COR-L47 (cell line): Measurements from ENCODE around the gene SGSH.

Experiments
- DNase-seq: peaks from one replicate; lab custom pipeline; 2025; lab: John Stamatoyannopoulos, UW

The SGSH gene

GRCh38 chr17:80183581-80184422 lies 36.3 kb downstream of the SGSH start:
- no peak for DNase-seq

- no peak for DNase-seq
These were observed 37.3 kb downstream of the SGSH start for GRCh38 chr17:80182845-80183223.

GRCh38 chr17:80182118-80182844 lies 37.9 kb downstream of the SGSH start:
- DNase-seq: no peak

GRCh38 chr17:80181431-80181830 lies 38.7 kb downstream of the SGSH start:
- DNase-seq: no peak

- DNase-seq: no peak
These were observed 39.9 kb downstream of the SGSH start for GRCh38 chr17:80180192-80180591.

- DNase-seq: no peak
These were observed 42.0 kb downstream of the SGSH start for GRCh38 chr17:80177986-80178595.

GRCh38 chr17:80176757-80177156 lies 43.4 kb downstream of the SGSH start:
- DNase-seq: no peak

- DNase-seq: no peak
These were observed 46.2 kb downstream of the SGSH start for GRCh38 chr17:80173916-80174315.

- DNase-seq: no peak
These were observed 47.0 kb downstream of the SGSH start for GRCh38 chr17:80173126-80173525.

GRCh38 chr17:80171681-80172080 lies 48.5 kb downstream of the SGSH start:
- DNase-seq: no peak

- DNase-seq: no peak
These were observed 50.2 kb downstream of the SGSH start, which contains the start of gene CARD14 for GRCh38 chr17:80169784-80170500. CARD14 (plus strand) TSS chr17:80170030; CDS start chr17:80181439, 11,409 bp downstream.

GRCh38 chr17:80169107-80169506 lies 51.0 kb downstream of the SGSH start:
- DNase-seq: no peak

- no peak for DNase-seq
These were observed 51.8 kb downstream of the SGSH start for GRCh38 chr17:80168371-80168770.

GRCh38 chr17:80166446-80166845 lies 53.7 kb downstream of the SGSH start:
- no peak for DNase-seq

- DNase-seq: no peak
These were observed 55.9 kb downstream of the SGSH start for GRCh38 chr17:80164185-80164584.

- DNase-seq: no peak
These were observed 56.8 kb downstream of the SGSH start for GRCh38 chr17:80163336-80163735.

- DNase-seq: no peak
These were observed 59.6 kb downstream of the SGSH start for GRCh38 chr17:80160536-80160935.
